BJ (cell line): Measurements from ENCODE around the gene AKAP10. TPM values are rescaled to one million over a fixed set of nuclear protein-coding genes. Genes with fewer than 3 reads are reported as not detected.
"Not testable (repeated sequence)": the region's sequence is repeated elsewhere in the genome, so short reads cannot be mapped to it uniquely, and the experiment has no call there.

Source experiments
- CTCF ChIA-PET: fragments of 350-600 bp; formaldehyde crosslinking; extraction: SDS; loops from one replicate; lab custom pipeline; 2021; ENCODE audit warnings: antibody characterized with exemption, inconsistent platforms; lab: Yijun Ruan, JAX
- POLR2A ChIA-PET: fragments of 300-600 bp; sonication (Branson Sonifier 250); formaldehyde crosslinking; extraction: SDS; loops from one replicate; lab custom pipeline; 2021; ENCODE audit warnings: antibody characterized with exemption; lab: Charles Lee
- DNase-seq: peaks from one replicate; pipeline ENCODE4 v3.0.0-alpha.2; 2011; ENCODE audit warnings: low read depth
- H3K27me3 ChIP-seq: 2 replicates; pipeline ENCODE4 v1.6.0; 2011; ENCODE audit warnings: low read length; ENCODE audit not compliant: control insufficient read depth, insufficient read depth
- H3K36me3 ChIP-seq: 2 replicates; pipeline ENCODE4 v1.5.1; 2011; ENCODE audit warnings: low read length; ENCODE audit not compliant: control insufficient read depth, insufficient read depth
- H3K4me3 ChIP-seq: 2 replicates; pipeline ENCODE4 v1.5.1; 2011; ENCODE audit warnings: low read depth, mild to moderate bottlenecking, control low read depth, low read length
- CTCF ChIP-seq: IDR thresholded peaks from 2 replicates; pipeline ENCODE4 v1.5.1; 2011; ENCODE audit warnings: low read depth, mild to moderate bottlenecking, control low read depth, inconsistent platforms, low read length, moderate library complexity; ENCODE audit not compliant: insufficient read depth
- polyA minus RNA-seq: library from RNA; depleted of rRNA, polyadenylated mRNA; stranded (reverse); fragments of >200 nt; gene quantifications from 2 replicates; pipeline ENCODE4 v1.2.3, GENCODE V29; 2011; rRNA and poly(A)+ RNA removed
- polyA plus RNA-seq: library from polyadenylated mRNA; depleted of rRNA; stranded (reverse); fragments of >200 nt; gene quantifications from 2 replicates; pipeline ENCODE4 v1.2.3, GENCODE V29; 2011; rRNA removed

Gene AKAP10, protein sequence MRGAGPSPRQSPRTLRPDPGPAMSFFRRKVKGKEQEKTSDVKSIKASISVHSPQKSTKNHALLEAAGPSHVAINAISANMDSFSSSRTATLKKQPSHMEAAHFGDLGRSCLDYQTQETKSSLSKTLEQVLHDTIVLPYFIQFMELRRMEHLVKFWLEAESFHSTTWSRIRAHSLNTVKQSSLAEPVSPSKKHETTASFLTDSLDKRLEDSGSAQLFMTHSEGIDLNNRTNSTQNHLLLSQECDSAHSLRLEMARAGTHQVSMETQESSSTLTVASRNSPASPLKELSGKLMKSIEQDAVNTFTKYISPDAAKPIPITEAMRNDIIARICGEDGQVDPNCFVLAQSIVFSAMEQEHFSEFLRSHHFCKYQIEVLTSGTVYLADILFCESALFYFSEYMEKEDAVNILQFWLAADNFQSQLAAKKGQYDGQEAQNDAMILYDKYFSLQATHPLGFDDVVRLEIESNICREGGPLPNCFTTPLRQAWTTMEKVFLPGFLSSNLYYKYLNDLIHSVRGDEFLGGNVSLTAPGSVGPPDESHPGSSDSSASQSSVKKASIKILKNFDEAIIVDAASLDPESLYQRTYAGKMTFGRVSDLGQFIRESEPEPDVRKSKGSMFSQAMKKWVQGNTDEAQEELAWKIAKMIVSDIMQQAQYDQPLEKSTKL
- polyA plus RNA-seq, result 20.7 and 32.7 TPM in 2 replicates
- 23.0 and 25.8 TPM in 2 replicates for polyA minus RNA-seq

DNA sequence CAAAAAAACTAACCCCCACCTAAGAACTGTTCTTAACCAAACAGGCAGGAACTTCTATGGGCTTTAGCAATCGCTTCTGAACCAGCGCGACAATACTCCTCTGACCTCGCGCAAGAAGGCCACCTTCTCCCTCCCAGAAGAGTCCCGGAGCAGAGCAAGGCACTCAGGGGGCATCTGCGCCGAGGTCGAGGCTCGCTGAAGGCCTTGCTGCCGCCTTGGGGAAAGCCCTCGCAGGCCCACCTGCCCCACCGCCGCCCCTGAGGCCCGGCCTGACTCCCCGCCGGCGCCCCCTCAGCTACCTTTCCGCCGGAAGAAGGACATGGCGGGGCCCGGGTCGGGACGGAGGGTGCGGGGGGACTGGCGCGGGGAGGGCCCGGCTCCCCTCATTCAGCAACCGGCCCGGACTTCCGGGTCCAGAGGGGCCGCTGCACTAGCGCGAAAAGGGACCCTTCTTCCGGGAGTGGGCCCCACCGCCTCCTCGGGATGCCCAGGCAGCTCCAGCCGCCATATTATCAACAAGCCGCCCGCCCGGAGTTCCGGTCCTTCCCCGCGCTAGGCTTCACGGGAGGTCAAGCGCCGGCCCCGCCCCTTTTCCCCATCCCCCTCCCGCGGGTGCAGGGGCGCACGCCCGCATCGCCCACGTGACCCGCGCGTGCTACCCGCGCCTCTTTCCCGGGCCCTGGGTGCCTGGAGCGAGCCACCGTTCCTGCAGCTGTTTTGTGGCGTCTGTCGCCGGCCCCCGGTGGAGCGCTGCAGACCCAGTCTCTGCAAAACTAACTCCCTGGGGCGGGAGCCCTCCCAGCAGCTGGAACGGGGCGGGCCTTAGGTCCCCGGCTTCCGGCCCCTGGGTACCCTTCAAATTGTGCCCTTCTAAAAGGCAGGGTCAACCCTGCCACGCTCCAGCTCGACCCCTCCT is at the start of gene AKAP10:
TSS of gene AKAP10 (minus strand) at position 536 of the 916 bp plus-strand sequence. CDS start at position 387, 149 bp downstream.
- no peak for TF ChIP-seq CTCF

GRCh38 chr17:20026960-20027359 is 49.3 kb upstream of the AKAP10 start:
- POLR2A ChIA-PET, result no interaction called here
- no peak for TF ChIP-seq CTCF
- CTCF ChIA-PET, result no interaction called here
- no peak overlapping the region for H3K4me3 ChIP-seq
- H3K36me3 ChIP-seq, result no peaks in the 10 kb centered on the region
- DNase-seq, result no peak
- H3K27me3 ChIP-seq, result peaks cover 1% of the 10 kb centered on the region; the same call in 1 of the 2 replicates

More for the DNA sequence above, at the start of gene AKAP10:
- ChIA-PET CTCF (interaction anchor here (0.8 to 1.5 kb wide), 6 partner anchors 11 to 250 kb away, joined by 3 to 4 read pairs (median 3); no protein-coding TSS in a partner anchor), POLR2A (no interaction called here)
- Histone ChIP-seq H3K36me3 (no peaks in the 10 kb centered on the region), H3K4me3 (peak within 1 kb of the TSS; percentile 68), H3K27me3 (no peaks in the 10 kb centered on the region)
- no peak for DNase-seq

- CTCF ChIA-PET, result interaction anchor here (1.1 to 2.6 kb wide), 2 partner anchors 13 to 81 kb away, joined by 3 to 16 read pairs; partner anchors contain the start of gene SPECC1
- no peak for DNase-seq
- POLR2A ChIA-PET, result no interaction called here
- Histone ChIP-seq H3K4me3 (no peak overlapping the region), H3K27me3 (peaks cover 3% of the 10 kb centered on the region; the same call in 1 of the 2 replicates), H3K36me3 (no peaks in the 10 kb centered on the region)
- TF ChIP-seq CTCF, result no peak
Observed at GRCh38 chr17:20022701-20023100, 45.1 kb upstream of the AKAP10 start.

DNA sequence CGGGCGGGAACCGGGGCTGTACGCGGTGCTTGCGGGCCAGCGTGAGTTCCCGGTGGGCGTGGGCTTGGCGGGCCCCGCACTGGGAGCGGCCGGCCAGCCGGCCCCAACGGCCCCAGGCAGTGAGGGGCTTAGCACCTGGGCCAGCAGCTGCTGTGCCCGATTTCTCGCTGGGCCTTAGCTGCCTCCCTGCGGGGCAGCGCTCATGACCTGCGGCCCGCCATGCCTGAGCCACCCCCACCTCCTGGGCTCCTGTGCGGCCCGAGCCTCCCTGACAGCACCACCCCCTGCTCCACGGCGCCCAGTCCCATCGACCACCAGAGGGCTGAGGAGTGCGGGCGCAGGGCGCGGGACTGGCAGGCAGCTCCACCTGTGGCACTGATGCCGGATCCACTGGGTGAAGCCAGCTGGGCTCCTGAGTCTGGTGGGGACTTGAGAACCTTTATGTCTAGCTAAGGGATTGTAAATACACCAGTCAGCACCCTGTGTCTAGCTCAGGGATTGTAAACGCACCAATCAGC is 38.9 kb upstream of the AKAP10 start:
- H3K36me3 ChIP-seq, H3K4me3 ChIP-seq, POLR2A ChIA-PET, H3K27me3 ChIP-seq, DNase-seq: not testable (repeated sequence)
- CTCF ChIA-PET, result interaction anchor here (0.6 to 1.0 kb wide), 2 partner anchors 24 to 774 kb away, joined by 3 read pairs; no protein-coding TSS in a partner anchor

DNA sequence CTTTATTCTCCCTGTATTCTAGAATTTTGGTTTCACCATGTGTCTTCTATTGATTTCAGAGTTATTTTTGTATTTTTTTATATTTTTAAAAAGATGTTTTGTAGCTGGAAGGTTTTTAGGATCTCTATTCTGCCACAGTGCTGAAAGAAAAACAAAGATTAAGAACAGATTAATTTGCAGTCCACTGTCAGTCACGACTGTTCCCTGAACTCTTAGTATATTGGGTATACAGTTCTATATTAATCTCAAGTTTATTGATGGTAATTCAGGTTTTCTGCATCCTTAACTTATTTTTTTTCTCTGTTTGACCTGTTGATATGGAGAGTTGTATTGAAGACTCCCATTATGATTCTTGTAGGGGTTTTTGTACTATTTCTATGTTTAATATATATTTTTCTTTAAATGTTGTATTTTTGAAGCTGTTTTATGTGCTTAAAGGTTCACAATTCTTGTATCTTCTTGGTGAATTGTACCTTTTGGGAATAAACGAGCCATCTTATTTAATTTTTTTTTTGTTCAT is 34.4 kb upstream of the AKAP10 start:
- CTCF ChIA-PET, result interaction anchor here (0.6 to 4.4 kb wide), 2 partner anchors 18 to 155 kb away, joined by 3 to 61 read pairs; no protein-coding TSS in a partner anchor

More for the DNA sequence above, 34.4 kb upstream of the AKAP10 start:
- DNase-seq, result no peak
- Histone ChIP-seq H3K4me3 (no peak overlapping the region), H3K27me3 (peaks cover 11% of the 10 kb centered on the region), H3K36me3 (no peaks in the 10 kb centered on the region)
- TF ChIP-seq CTCF, result no peak
- POLR2A ChIA-PET, result no interaction called here
